ENCODE measurements around the gene DSCAM.

GRCh38 chr21:40270047-40270446 lies 576.9 kb downstream of the DSCAM start:
- TF ChIP-seq FOXP2 (optimal IDR thresholded peaks at IDR 0.05; ENCODE audit: borderline replicate concordance, extremely low read depth, extremely low read length, insufficient read depth) (no peak), SIN3A (IDR thresholded peaks at IDR 0.05; ENCODE audit: borderline replicate concordance, insufficient read depth, low read length) (no peak), POLR2AphosphoS5 (IDR thresholded peaks at IDR 0.05; ENCODE audit: low read depth, low read length) (no peak), TAF1 (IDR thresholded peaks at IDR 0.05; ENCODE audit: borderline replicate concordance, insufficient read depth, low read length) (no peak), REST (IDR thresholded peaks at IDR 0.05; ENCODE audit: insufficient read depth in 1 of 2, low read depth in 2 of 2, low read length in 2 of 2) (no peak)

Data from PFSK-1 (cell line).